VCaP (cell line): ENCODE measurements around the gene ARPP21.
"Not testable (repeated sequence)": the region's sequence is repeated elsewhere in the genome, so short reads cannot be mapped to it uniquely, and the experiment has no call there.

Experiments used
- H3K27ac ChIP-seq: fragments of 450-650 bp; 2 replicates; pipeline ENCODE4 v1.5.1; 2017
- TF ChIP-seq, protein P1 (sequence below): fragments of 450-650 bp; conservative IDR thresholded peaks from 2 replicates; pipeline ENCODE4 v1.5.1; 2017; ENCODE audit warnings: mild to moderate bottlenecking, moderate library complexity

Gene ARPP21

DNA sequence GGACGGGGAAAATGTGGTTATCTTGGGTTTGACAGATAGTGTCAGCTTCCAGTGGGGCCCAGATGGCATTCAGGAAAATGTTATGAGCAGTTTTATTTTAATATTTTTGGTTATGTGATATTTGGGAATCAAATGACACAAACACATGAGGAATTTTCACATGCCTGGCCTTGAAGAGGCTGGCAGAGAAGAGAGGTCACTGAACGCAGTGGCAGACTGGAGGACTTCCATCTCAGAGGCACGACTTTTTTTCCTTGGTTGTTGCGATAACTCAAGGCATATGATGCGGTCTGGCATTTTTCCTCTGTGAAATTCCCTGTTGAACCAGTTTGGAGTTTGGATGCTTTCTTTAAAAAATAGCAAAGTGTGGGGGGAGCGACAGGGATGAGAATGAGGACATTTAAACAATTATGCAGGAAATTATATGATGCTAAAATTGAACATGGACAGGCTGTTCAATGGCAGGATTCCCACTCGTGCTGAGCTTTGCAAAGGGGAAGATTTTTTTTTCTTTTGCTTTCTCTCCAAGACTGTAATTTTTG, 36.9 kb upstream of the ARPP21 start:
- TF ChIP-seq, protein P1, sequence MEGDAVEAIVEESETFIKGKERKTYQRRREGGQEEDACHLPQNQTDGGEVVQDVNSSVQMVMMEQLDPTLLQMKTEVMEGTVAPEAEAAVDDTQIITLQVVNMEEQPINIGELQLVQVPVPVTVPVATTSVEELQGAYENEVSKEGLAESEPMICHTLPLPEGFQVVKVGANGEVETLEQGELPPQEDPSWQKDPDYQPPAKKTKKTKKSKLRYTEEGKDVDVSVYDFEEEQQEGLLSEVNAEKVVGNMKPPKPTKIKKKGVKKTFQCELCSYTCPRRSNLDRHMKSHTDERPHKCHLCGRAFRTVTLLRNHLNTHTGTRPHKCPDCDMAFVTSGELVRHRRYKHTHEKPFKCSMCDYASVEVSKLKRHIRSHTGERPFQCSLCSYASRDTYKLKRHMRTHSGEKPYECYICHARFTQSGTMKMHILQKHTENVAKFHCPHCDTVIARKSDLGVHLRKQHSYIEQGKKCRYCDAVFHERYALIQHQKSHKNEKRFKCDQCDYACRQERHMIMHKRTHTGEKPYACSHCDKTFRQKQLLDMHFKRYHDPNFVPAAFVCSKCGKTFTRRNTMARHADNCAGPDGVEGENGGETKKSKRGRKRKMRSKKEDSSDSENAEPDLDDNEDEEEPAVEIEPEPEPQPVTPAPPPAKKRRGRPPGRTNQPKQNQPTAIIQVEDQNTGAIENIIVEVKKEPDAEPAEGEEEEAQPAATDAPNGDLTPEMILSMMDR = no peak
- H3K27ac ChIP-seq = no peak overlapping the region

DNA sequence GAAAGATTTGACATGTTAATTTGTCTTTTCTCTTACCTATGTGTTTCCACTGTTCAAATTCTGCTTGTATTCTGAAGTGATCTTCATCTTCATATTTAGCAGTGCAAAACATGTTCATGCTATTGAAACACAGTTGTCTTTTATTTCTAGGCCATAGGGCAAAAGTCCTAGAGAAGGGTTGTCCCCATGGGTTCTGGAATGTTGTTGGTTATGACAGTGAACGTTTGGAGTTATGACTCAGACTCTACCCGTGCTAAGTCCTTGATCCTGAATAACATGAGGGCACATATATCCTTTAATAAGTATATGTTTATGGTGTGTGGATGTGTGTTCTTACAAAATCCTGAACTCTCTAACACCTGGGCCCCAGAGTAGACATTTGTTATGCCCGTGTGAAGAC, 23.0 kb upstream of the ARPP21 start:
- TF ChIP-seq, protein P1 = no peak
- no peak overlapping the region for H3K27ac ChIP-seq

DNA sequence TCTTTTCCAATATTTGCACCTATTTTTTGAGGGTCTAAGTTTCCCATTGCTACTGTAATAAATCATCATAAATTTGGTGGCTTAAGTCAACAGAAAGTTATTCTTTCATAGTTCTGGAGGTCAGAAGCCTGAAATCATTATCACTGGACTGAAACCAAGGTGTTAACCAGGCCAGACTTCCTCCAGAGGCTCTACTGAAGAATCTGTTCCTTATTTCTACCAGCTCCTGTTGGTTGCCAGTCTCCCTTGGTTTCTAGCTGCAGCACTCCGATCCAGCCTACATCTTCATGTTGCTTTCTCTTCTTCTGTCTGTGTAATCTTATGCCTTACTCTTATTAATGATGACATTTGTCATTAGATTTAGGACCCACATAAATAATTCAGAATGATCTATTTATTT, 22.0 kb upstream of the ARPP21 start:
- no peak overlapping the region for H3K27ac ChIP-seq
- TF ChIP-seq, protein P1 = no peak

DNA sequence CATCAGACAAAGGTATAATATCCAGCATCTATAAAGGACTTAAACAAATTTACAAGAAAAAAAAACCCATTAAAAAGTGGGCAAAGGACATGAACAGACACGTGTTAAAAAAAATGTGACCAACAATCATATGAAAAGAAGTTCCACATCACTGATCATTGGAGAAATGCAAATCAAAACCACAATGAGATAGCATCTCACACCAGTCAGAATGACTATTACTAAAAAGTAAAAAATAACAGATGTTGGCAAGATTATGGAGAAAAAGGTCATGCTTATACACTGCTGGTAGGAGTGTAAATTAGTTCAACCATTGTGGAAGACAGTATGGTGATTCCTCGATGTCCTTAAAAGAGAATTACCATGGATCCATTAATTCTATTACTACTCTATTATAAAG, 19.1 kb upstream of the ARPP21 start:
- not testable (repeated sequence) for H3K27ac ChIP-seq

DNA sequence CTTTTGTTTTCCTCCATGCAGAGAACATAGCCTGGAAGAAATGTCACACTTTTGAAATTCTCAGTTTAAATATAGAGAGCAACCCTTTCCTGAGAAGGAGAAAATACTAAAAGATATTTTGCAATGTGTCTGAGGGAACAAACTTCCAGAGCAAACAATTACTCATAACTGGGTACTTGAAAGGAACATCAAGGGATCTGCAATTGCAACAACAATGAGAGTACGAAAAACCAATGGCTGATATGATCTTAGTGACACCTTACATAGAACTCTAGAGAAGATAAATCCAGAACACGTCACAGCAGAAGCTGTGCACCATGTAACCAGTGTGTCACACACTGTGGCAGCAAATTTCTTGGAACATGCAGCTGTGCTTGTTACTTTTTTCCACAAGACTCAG, 14.6 kb upstream of the ARPP21 start:
- H3K27ac ChIP-seq = no peak overlapping the region
- TF ChIP-seq, protein P1 = no peak

DNA sequence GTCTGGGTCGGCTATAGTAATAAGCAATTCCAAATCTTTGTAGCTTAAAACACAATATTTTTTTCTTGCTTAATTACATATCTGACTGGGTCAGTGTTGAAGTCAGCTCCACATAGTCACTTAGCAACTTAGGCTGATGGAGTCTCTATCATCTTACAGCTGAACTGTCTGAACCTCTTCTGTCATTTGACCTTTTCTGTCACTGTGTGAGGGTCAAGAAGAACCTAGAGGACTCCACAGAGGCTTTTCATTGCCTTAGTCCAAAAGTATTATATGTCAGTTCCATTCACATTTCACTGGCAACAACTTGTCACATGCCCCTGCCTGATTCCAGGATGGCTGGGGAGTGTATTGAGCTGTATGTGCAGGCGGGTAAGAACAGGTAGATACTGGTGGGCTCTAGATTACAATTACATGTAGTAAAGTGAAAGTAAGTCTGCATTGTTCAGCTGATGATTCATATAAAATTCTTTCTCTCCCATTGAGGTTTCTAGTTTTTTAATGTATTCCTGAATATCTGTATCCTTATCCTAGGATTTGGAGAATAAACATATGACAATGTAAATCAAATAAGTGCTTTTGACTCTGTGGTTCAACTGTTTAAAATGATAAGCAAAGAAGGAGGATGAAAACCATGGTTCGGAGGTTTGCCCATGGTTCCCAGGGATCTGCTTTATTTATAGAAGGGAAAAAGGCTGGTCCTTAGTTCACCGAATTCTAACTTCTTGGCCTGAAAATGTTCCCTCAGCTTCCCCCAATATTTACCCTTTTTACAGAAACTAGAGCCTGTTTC, 5.8 kb upstream of the ARPP21 start:
- no peak overlapping the region for H3K27ac ChIP-seq
- TF ChIP-seq, protein P1 = no peak

DNA sequence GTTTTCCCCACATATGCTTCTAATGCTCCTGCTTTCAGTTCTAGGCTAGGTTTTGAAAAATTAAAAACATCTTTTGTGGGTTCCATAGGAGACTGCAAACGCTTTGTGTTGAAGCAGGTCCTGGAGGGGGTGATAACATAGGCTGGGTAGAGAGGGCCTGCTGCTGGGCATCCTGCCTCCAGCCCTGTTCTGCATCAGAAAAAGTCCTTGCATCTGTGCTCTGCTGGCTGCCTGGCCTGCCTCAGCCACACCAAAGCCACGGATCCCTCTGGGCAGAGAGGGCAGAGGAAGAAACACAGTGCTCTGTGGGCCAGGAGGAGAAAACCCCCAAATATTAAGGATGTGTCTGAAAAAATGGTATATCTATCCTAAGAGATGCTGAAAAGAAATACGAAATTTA, 3.9 kb upstream of the ARPP21 start:
- TF ChIP-seq, protein P1 = no peak
- H3K27ac ChIP-seq = no peak overlapping the region

DNA sequence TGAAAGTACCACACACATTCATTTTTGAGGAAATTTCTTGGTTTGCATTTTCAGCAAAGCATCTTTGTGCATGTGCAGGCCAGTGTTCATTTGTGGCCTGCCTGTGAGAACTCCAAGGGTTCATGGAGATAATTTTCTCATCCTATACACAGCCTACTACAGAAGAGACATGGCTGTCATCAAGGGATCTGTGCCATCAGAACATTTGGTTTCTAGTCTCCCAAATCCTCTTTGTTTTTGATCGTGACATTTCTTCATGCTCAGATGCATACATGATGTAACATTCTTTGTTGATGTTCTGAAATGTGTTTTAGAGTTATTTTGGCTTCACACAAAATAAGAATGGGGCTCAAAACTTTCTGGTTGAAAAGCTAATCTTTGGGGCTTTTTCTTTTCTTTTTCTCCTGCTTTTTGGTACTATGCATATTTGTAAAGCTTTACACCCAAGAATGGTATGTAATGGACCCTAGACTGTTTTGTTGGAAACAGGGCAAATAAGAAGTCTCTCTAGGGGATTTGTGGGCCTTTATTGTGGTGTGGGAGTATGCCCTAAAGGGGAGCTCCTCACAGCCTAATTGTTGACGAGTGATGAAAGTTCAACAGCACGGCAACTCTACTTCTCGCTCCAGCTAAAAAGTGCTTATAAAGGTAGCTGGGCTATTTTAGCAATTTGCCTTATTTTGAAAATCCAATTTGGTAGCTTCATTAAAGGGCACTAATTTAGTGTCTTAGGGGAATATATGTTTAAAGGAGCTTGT, 3.2 kb upstream of the ARPP21 start:
- TF ChIP-seq, protein P1 = no peak
- no peak overlapping the region for H3K27ac ChIP-seq
